SK-N-SH (cell line): ENCODE results near the gene DLX4. TPM values are rescaled to one million over a fixed set of nuclear protein-coding genes. Genes with fewer than 3 reads are reported as not detected.

Experiments
- CTCF ChIA-PET: fragments of 300-600, 350-600 bp; formaldehyde crosslinking; extraction: SDS; loops from one replicate; lab custom pipeline; 2021; lab: Yijun Ruan, JAX
- POLR2A ChIA-PET: fragments of 350-600 bp; sonication (Branson Sonifier 250); formaldehyde crosslinking; extraction: SDS; loops from one replicate; lab custom pipeline; 2020; ENCODE audit warnings: antibody characterized with exemption, inconsistent platforms; lab: Yijun Ruan, JAX
- DNase-seq: peaks from one replicate; pipeline ENCODE4 v3.0.0; 2012
- H2AFZ ChIP-seq: fragments of 200-600 bp; sonication (generic); 2 replicates; pipeline ENCODE4 v1.8.1; 2016; ENCODE audit warnings: antibody characterized with exemption, mild to moderate bottlenecking, low read depth
- H3F3A ChIP-seq: fragments of 200-600 bp; sonication (generic); replicated peaks from 2 replicates; pipeline ENCODE3; 2016; ENCODE audit warnings: antibody characterized with exemption, mild to moderate bottlenecking; ENCODE audit not compliant: insufficient read depth
- H3K27ac ChIP-seq, 2 experiments: fragments of 200-500 bp in 1 of 2; fragments of 200-600 bp in 1 of 2; sonication (Bioruptor generic) in 1 of 2; sonication (generic), shearing (Covaris generic) in 1 of 2; 2 replicates each; pipeline versions ENCODE4 v1.5.1 to v1.6.1; 2014 to 2016; ENCODE audit warnings: low read depth in 2 of 2, inconsistent platforms in 1 of 2, low read length in 1 of 2, mild to moderate bottlenecking in 1 of 2, mixed read lengths in 1 of 2
- H3K27me3 ChIP-seq: fragments of 200-600 bp; sonication (generic), shearing (Covaris generic); 2 replicates; pipeline ENCODE4 v1.6.1; 2016; ENCODE audit warnings: mixed run types; ENCODE audit not compliant: insufficient read depth
- H3K36me3 ChIP-seq, 2 experiments: fragments of 200-500 bp in 1 of 2; fragments of 200-600 bp in 1 of 2; sonication (Bioruptor generic) in 1 of 2; sonication (generic) in 1 of 2; replicated peaks in 1 of 2; 2 replicates each; pipeline versions ENCODE3 to v1.5.1; 2014 to 2016; ENCODE audit warnings: low read length in 1 of 2, mild to moderate bottlenecking in 1 of 2; ENCODE audit not compliant: insufficient read depth in 2 of 2, control insufficient read depth in 1 of 2
- H3K4me1 ChIP-seq, 2 experiments: fragments of 200-500 bp in 1 of 2; fragments of 200-600 bp in 1 of 2; sonication (Bioruptor generic) in 1 of 2; sonication (generic), shearing (Covaris generic) in 1 of 2; 2 replicates each; pipeline versions ENCODE4 v1.5.1 to v1.6.1; 2014 to 2016; ENCODE audit warnings: low read depth in 1 of 2, low read length in 1 of 2, mixed run types in 1 of 2; ENCODE audit not compliant: insufficient read depth in 2 of 2, control insufficient read depth in 1 of 2
- H3K4me2 ChIP-seq: fragments of 200-600 bp; sonication (generic), shearing (Covaris generic); 2 replicates; pipeline ENCODE4 v1.6.1; 2017; ENCODE audit warnings: mixed run types
- H3K4me3 ChIP-seq, 2 experiments: fragments of 200-500 bp in 1 of 2; fragments of 200-600 bp in 1 of 2; sonication (Bioruptor generic) in 1 of 2; sonication (generic), shearing (Covaris generic) in 1 of 2; 2 replicates each; pipeline versions ENCODE4 v1.5.1 to v1.8.1; 2014 to 2016; ENCODE audit warnings: low read depth in 2 of 2, inconsistent platforms in 1 of 2, low read length in 1 of 2, mild to moderate bottlenecking in 1 of 2, mixed read lengths in 1 of 2, moderate library complexity in 1 of 2
- H3K79me2 ChIP-seq: fragments of 200-600 bp; sonication (generic); 2 replicates; pipeline ENCODE4 v1.8.1; 2017; ENCODE audit warnings: mild to moderate bottlenecking; ENCODE audit not compliant: insufficient read depth
- H3K9ac ChIP-seq: fragments of 200-600 bp; sonication (generic); 2 replicates; pipeline ENCODE4 v1.6.1; 2017; ENCODE audit warnings: mixed run types
- H3K9me2 ChIP-seq: fragments of 200-600 bp; sonication (generic); 2 replicates; pipeline ENCODE4 v1.6.1; 2017; ENCODE audit warnings: mixed run types
- H3K9me3 ChIP-seq: fragments of 200-600 bp; sonication (generic); 2 replicates; pipeline ENCODE4 v1.6.1; 2017; ENCODE audit warnings: mixed run types, mild to moderate bottlenecking, moderate library complexity
- H4K20me1 ChIP-seq: fragments of 200-600 bp; sonication (generic); 2 replicates; pipeline ENCODE4 v1.6.1; 2017; ENCODE audit warnings: mild to moderate bottlenecking, mixed run types; ENCODE audit not compliant: insufficient read depth
- EZH2phosphoT487 ChIP-seq: fragments of 200-600 bp; sonication (generic); IDR thresholded peaks from 2 replicates; pipeline ENCODE4 v1.6.1; 2017; ENCODE audit warnings: low read depth, mixed run types, mild to moderate bottlenecking, antibody characterized with exemption, moderate library complexity, borderline replicate concordance
- SIN3A ChIP-seq: IDR thresholded peaks from 2 replicates; pipeline ENCODE4 v1.6.1; 2012; ENCODE audit warnings: low read depth, mild to moderate bottlenecking, low read length, moderate library complexity, borderline replicate concordance
- WGBS: methylation state at CpG from one replicate; pipeline ENCODE4 v1.1.6; 2017; ENCODE audit warnings: low lambda C conversion rate; 5-methylcytosine and 5-hydroxymethylcytosine counted together
- polyA plus RNA-seq, 3 experiments: library from polyadenylated mRNA; depleted of rRNA; stranded (reverse); fragments of >200 nt; gene quantifications; 2 replicates each; pipeline ENCODE4 v1.2.3, GENCODE V29; 2012
- TF ChIP-seq, protein P1 (sequence below): IDR thresholded peaks from 2 replicates; pipeline ENCODE4 v1.4.0; 2012; ENCODE audit warnings: low read depth, borderline replicate concordance
- TF ChIP-seq, protein P2 (sequence below): fragments of 150-350 bp; IDR thresholded peaks from 2 replicates; pipeline ENCODE4 v1.6.1; 2016; ENCODE audit warnings: mild to moderate bottlenecking, low read depth, low read length

The DLX4 gene
- polyA plus RNA-seq, 1 of the 3 experiments (the other 2 are of a cell fraction), result 0.10 TPM

DNA sequence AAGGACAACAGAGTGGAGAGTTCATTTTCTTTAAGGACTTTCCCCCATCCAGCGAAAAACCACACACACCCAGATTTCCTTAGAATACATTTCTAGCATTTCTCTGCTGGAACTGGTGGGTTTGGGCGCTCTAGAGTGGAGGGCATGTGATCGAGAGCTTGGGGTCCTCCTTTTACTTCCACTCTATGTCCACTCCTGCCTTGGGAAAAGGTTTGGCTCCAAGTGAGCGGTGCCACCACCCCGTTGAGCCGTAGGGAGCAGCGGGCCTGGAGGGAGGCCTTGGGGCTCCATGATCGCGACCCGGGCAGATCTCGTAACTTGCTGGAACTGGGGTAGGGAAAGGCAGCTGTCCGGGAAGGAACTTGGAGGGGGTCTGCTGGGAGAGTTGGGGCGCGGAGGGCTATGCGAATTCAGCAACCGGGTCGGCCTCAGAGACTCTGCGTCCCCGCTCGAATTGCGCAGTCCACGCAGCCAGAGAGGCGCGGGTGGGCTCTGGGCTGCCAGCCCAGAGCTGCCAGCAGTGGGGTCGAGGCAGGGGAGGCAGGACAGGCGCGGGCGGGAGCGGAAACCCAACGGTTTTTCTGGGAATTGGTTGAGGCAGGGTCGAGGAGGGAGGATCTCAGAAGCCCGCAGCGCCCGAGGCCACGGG lies 2.3 kb downstream of the DLX4 start:
- POLR2A ChIA-PET, result interaction anchor here (0.6 kb wide), 1 partner anchor 10 kb away, joined by 3 read pairs; no protein-coding TSS in a partner anchor
- Histone ChIP-seq H2AFZ (no peak overlapping the region), H3K36me3 (no peaks in the 10 kb centered on the region), H3K79me2 (no peaks in the 10 kb centered on the region), H3K4me2 (peak overlapping the region; percentile 43; the same call in 1 of the 2 replicates), H3K4me3 (no peak overlapping the region; a peak in 1 of 4 replicates), H3K27me3 (peaks cover 100% of the 10 kb centered on the region), H4K20me1 (no peaks in the 10 kb centered on the region; the same call in 1 of the 2 replicates), H3K9ac (no peak overlapping the region), H3K27ac (no peak overlapping the region), H3K9me2 (no peaks in the 10 kb centered on the region)
- no peak for DNase-seq
- CTCF ChIA-PET, result interaction anchor here (0.7 to 55.0 kb wide), 6 partner anchors 8 to 91 kb away, joined by 3 to 1225 read pairs (median 18); partner anchors contain the start of gene DLX3
- TF ChIP-seq SIN3A, result no peak
- TF ChIP-seq, protein P1, sequence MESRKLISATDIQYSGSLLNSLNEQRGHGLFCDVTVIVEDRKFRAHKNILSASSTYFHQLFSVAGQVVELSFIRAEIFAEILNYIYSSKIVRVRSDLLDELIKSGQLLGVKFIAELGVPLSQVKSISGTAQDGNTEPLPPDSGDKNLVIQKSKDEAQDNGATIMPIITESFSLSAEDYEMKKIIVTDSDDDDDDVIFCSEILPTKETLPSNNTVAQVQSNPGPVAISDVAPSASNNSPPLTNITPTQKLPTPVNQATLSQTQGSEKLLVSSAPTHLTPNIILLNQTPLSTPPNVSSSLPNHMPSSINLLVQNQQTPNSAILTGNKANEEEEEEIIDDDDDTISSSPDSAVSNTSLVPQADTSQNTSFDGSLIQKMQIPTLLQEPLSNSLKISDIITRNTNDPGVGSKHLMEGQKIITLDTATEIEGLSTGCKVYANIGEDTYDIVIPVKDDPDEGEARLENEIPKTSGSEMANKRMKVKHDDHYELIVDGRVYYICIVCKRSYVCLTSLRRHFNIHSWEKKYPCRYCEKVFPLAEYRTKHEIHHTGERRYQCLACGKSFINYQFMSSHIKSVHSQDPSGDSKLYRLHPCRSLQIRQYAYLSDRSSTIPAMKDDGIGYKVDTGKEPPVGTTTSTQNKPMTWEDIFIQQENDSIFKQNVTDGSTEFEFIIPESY, result no peak
- TF ChIP-seq, all 33 proteins: peak for 0
- Histone ChIP-seq H3F3A (no peaks in the 10 kb centered on the region), H3K4me1 (peaks cover 0 to 13% of the 10 kb centered on the region in 2 experiments; a peak in 1 of 4 replicates), H3K9me3 (no peaks in the 10 kb centered on the region)
- WGBS, result 22% methylated on average over 25 of the region's 35 CpGs

DNA sequence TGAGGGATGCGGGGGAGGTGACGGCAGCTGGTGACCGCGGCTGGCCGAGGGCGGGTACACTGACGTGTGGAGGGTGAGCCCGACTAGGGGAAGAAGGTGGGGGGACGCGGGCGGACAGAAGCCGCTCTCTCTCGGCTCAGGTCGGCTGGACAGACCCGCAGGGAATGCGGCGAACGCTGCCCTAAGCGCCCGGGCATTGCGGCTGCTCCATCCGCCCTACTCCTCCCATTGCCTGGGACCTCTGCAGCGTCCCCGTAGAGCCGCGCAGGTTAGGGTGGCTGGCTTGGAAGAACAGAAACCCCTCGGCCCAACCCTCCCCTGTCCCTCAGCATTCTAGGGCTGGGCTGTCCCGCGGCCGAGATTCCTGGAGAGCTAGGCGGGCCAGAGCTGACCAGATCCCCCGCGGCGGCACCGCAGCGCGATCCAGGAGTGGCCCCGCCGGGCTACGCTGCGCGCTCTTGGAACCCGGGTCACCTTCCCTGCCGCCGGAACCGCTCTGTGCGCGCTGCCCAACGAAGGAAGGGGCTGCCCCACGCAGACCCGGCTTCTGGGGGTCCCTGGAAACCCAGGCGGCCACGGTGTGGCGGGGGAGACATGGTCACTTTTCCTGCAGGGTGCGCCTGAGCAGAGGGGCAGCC lies 3.0 kb downstream of the DLX4 start:
- Histone ChIP-seq H3K4me1 (peaks cover 0 to 13% of the 10 kb centered on the region in 2 experiments; a peak in 1 of 4 replicates), H3K27me3 (peaks cover 100% of the 10 kb centered on the region), H3K79me2 (no peaks in the 10 kb centered on the region), H3K36me3 (no peaks in the 10 kb centered on the region), H3K9me3 (no peaks in the 10 kb centered on the region), H4K20me1 (no peaks in the 10 kb centered on the region; the same call in 1 of the 2 replicates), H3K9ac (no peak overlapping the region), H3K9me2 (no peaks in the 10 kb centered on the region), H3K4me3 (no peak overlapping the region; a peak in 1 of 4 replicates), H3K4me2 (peak overlapping the region; percentile 43; the same call in 1 of the 2 replicates), H3K27ac (no peak overlapping the region), H3F3A (no peaks in the 10 kb centered on the region), H2AFZ (no peak overlapping the region)
- WGBS, result under 1% methylated on average over 25 of the region's 55 CpGs
- ChIA-PET CTCF (interaction anchor here (0.7 to 55.0 kb wide), 6 partner anchors 10 to 115 kb away, joined by 3 to 1225 read pairs (median 22); partner anchors contain the start of gene DLX3), POLR2A (no interaction called here)
- TF ChIP-seq EZH2phosphoT487, result peak; percentile 77
- TF ChIP-seq, protein P2, sequence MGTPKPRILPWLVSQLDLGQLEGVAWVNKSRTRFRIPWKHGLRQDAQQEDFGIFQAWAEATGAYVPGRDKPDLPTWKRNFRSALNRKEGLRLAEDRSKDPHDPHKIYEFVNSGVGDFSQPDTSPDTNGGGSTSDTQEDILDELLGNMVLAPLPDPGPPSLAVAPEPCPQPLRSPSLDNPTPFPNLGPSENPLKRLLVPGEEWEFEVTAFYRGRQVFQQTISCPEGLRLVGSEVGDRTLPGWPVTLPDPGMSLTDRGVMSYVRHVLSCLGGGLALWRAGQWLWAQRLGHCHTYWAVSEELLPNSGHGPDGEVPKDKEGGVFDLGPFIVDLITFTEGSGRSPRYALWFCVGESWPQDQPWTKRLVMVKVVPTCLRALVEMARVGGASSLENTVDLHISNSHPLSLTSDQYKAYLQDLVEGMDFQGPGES, result no peak
- peak; percentile 79 for DNase-seq
